Activated naive CD8-positive, alpha-beta T cell treated with anti-CD3 and anti-CD28 coated beads, Interleukin-2, amount 10 ng/mL, durations not matched to agents 7 days and 5 days (primary cell): ENCODE measurements around the gene TM6SF1. TPM values are rescaled to one million over a fixed set of nuclear protein-coding genes. Genes with fewer than 3 reads are reported as not detected.

Source experiments
- ATAC-seq: fragments of 150-1000 bp; cut with Tn5 transposase; one replicate; pipeline ENCODE4 v1.10.0; 2021; ENCODE audit warnings: low read depth, moderate library complexity
- POLR2A ChIA-PET: fragments of 350-600 bp; sonication (Branson Sonifier 250); formaldehyde crosslinking; loops from one replicate; lab custom pipeline; 2021; ENCODE audit warnings: antibody characterized with exemption; lab: Charles Lee
- DNase-seq: peaks from one replicate; pipeline ENCODE4 v3.0.0; 2021
- H3K27ac Mint-ChIP-seq: one replicate; pipeline ENCODE4 v1.8.0; 2022; ENCODE audit warnings: mild to moderate bottlenecking, mixed read lengths
- H3K27me3 Mint-ChIP-seq: one replicate; pipeline ENCODE4 v1.8.0; 2022; ENCODE audit warnings: mild to moderate bottlenecking, moderate library complexity, mixed read lengths
- H3K36me3 Mint-ChIP-seq: one replicate; pipeline ENCODE4 v1.8.0; 2021; ENCODE audit warnings: mild to moderate bottlenecking, mixed read lengths
- H3K4me1 Mint-ChIP-seq: one replicate; pipeline ENCODE4 v1.8.0; 2021; ENCODE audit warnings: mixed read lengths
- H3K4me3 Mint-ChIP-seq: one replicate; pipeline ENCODE4 v1.8.0; 2022; ENCODE audit warnings: mild to moderate bottlenecking, moderate library complexity, mixed read lengths
- H3K9me3 Mint-ChIP-seq: one replicate; pipeline ENCODE4 v1.8.0; 2021; ENCODE audit warnings: mixed read lengths
- total RNA-seq, 2 experiments: library from RNA; stranded (reverse); gene quantifications; one replicate each; pipeline ENCODE4 v1.2.3, GENCODE V29; 2021

Gene TM6SF1
- 10 to 100 TPM; 14.3 to 16.3 TPM for total RNA-seq

DNA sequence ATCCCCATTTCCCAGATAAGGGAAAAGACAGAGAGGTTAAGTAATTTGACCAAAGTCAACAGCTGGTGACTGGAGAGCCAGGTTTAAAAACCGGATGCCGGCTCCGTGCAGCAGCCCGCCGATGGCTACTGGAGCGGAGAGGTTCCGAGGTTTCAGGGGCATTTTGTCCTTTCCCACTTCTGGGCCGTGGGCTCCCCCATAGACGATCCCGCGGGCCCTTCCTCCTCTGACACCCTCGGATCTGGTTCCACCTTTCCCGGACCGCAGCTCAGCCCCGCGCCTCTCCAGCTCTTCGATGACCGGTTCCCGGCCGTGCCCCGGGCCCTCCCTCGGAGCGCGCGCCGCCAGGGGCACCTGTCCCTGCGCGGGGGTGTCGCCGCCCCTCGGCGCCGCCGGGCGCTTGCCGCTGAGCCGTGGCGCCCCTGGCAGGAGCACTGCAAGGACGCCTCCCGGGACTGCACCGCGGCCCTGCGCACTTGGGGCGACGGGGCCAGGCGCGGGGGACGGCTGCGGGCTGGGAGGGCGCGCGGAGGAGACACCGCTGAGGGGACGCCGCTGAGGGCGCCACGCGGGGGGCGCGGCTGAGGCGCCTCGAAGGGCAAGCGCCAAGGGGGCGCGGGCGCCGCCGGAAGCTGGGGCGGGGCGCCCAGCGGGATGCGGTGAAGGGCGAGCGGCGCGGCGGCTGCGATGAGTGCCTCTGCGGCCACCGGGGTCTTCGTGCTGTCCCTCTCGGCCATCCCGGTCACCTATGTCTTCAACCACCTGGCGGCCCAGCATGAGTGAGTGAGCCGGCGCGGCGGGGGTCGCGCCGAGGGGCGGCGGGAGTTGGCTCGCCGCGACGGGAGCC, at the start of gene TM6SF1:
Gene TM6SF1 (plus strand): TSS at position 652 of the 847 bp plus-strand sequence. CDS start 36 bp downstream, at position 688.
- peaks cover 3% of the 10 kb centered on the region for H3K9me3 Mint-ChIP-seq
- DNase-seq, result peak; percentile 77
- peak; percentile 46 for ATAC-seq
- POLR2A ChIA-PET, result interaction anchor here (0.5 to 5.2 kb wide), 8 partner anchors 40 to 567 kb away, joined by 3 to 36 read pairs (median 4); partner anchors contain the start of genes BTBD1, C15orf40 and RPS17
- peaks cover 38% of the 10 kb centered on the region for H3K4me1 Mint-ChIP-seq
- H3K27me3 Mint-ChIP-seq, result peaks cover 16% of the 10 kb centered on the region
- peak within 1 kb of the TSS; percentile 94 for H3K4me3 Mint-ChIP-seq
- peaks cover 20% of the 10 kb centered on the region for H3K36me3 Mint-ChIP-seq
- peak within 1 kb of the TSS; percentile 90 for H3K27ac Mint-ChIP-seq

DNA sequence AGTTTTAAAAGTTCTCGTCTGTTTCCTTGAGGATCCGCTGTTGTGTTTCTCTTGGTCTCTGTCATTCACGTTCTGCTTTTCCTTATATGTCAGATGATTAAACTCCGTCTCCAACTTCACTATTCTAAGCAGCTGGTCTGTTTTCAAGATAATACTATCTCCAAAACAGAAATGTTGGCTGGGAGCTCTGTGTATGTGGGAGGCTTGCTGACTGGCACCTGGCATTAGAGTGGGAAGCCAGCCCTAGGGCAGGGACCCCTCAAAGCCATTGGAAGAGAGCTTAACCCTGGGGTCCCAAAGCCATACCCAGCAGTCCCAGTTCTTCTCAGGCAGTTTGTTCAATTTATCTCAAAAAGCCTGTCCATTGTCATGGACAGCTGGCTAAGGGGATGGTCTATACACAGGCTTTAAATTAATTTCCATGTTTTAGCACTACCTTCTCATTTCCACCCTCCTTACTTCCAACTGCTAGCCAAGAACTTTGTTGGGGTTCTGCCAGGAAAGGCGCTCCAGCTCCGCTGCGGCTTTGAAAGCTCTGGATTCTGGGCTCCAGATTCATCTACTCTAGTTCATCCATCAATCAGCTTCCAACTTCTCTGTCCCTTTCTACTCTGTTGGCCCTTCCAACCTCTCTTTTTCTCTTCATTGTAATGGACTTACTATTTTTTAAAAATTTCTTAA, 49.6 kb upstream of the TM6SF1 start:
- DNase-seq (no peak), ATAC-seq (no peak)
- no peak overlapping the region for H3K27ac Mint-ChIP-seq
- peaks cover 15% of the 10 kb centered on the region for H3K4me1 Mint-ChIP-seq
- peaks cover 15% of the 10 kb centered on the region for H3K36me3 Mint-ChIP-seq
- H3K27me3 Mint-ChIP-seq, result no peaks in the 10 kb centered on the region
- H3K9me3 Mint-ChIP-seq, result no peaks in the 10 kb centered on the region
- POLR2A ChIA-PET, result interaction anchor here (2.0 kb wide), 1 partner anchor 9 kb away, joined by 6 read pairs; the partner anchor contains the start of gene BTBD1
- no peak overlapping the region for H3K4me3 Mint-ChIP-seq

DNA sequence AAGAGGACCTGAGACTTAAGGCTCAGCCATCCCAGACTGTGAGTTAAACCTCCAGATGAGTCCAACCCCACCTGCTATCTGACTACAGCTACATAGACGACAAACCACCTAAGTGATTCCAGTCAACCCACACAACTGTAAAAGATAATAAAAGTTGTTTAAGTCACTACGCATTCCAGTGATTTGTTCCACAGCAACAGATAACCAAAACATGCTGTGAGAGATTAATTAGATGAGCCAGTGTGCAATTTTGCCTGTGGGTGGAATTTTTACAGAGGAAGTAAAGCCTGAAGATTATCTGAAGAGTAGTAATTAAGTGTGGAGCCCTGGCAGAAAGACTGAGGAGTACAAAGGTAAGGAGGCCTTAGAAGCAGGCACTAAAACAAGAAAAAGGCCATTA, 45.8 kb upstream of the TM6SF1 start:
- no peaks in the 10 kb centered on the region for H3K27me3 Mint-ChIP-seq
- H3K27ac Mint-ChIP-seq, result no peak overlapping the region
- ATAC-seq (no peak), DNase-seq (no peak)
- POLR2A ChIA-PET, result interaction anchor here (0.9 kb wide), 1 partner anchor 46 kb away, joined by 3 read pairs; the partner anchor contains the start of gene TM6SF1
- peaks cover 26% of the 10 kb centered on the region for H3K4me1 Mint-ChIP-seq
- no peak overlapping the region for H3K4me3 Mint-ChIP-seq
- H3K36me3 Mint-ChIP-seq, result peaks cover 7% of the 10 kb centered on the region
- no peaks in the 10 kb centered on the region for H3K9me3 Mint-ChIP-seq

DNA sequence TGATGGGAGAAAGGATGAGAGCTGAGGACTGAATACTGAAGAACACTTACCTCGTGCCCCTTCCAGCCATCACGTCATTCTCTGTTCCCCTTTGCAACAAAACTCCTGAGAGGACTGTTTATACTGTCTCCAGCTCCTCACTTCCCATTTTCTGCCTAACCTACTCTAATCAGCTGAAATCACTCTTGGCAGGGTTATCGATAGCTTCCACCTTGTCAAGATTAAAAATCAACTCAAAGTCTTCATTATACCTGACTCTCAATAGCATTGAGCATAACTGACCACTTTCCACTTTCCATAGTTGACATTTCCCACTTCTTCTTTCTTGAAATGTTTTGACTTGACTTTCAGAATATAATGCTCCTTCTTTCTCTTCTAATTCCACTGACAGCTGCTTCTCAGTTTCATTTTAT, 44.7 kb upstream of the TM6SF1 start:
- no peak for ATAC-seq
- Mint-ChIP-seq H3K4me3 (no peak overlapping the region), H3K36me3 (peaks cover 4% of the 10 kb centered on the region), H3K27ac (no peak overlapping the region), H3K27me3 (no peaks in the 10 kb centered on the region), H3K9me3 (no peaks in the 10 kb centered on the region), H3K4me1 (peaks cover 21% of the 10 kb centered on the region)
- no peak for DNase-seq
- POLR2A ChIA-PET, result interaction anchor here (0.8 to 1.8 kb wide), 5 partner anchors 45 to 145 kb away, joined by 3 to 7 read pairs (median 3); partner anchors contain the start of genes C15orf40 and TM6SF1

DNA sequence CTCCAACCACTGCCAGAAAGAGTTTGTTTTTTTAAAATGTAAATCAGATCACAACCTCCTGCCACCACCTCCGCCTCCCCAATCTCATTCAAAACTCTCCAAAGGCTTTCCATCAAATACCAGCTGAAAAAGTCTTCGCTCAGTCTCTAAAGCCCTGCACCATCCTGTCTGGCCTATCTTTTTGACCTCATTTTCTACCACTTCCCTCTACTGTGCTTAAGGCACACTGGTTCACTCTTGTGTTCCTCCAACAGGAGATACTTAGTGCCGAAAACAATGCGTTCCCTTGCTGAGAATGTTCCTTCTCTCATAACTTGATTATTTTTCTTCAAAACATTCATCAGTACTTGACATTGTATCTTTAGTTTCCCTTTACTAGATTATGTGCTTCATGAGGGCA, 43.9 kb upstream of the TM6SF1 start:
- ATAC-seq (no peak), DNase-seq (no peak)
- Mint-ChIP-seq H3K27ac (no peak overlapping the region), H3K27me3 (no peaks in the 10 kb centered on the region), H3K9me3 (no peaks in the 10 kb centered on the region), H3K4me1 (peaks cover 19% of the 10 kb centered on the region), H3K36me3 (peaks cover 4% of the 10 kb centered on the region), H3K4me3 (no peak overlapping the region)
- POLR2A ChIA-PET, result interaction anchor here (1.8 kb wide), 2 partner anchors 49 to 52 kb away, joined by 4 to 7 read pairs; partner anchors contain the start of gene C15orf40

DNA sequence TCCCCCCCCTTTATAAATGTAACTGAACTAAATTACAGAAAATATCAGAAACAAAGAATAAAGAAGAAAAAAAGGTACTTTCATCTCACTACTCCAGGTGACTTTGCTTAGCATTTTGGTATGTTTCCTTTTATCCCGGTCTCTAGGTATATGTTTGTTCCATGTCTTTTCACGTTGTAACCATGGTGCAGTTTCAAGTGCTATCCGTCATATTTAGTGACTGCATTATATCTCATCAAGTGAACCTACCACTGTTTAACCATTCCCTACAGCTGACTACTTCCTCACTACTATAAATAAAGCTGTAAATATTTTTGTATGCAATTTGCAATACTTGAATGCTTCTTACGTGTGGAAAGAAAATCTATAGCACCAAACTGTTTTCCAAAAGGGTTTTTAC, 42.6 kb upstream of the TM6SF1 start:
- peak overlapping the region; percentile 24 for H3K27ac Mint-ChIP-seq
- no peaks in the 10 kb centered on the region for H3K27me3 Mint-ChIP-seq
- POLR2A ChIA-PET, result interaction anchor here (1.0 to 1.1 kb wide), 2 partner anchors 54 to 525 kb away, joined by 3 to 4 read pairs; partner anchors contain the start of genes C15orf40 and RPS17
- H3K36me3 Mint-ChIP-seq, result peaks cover 8% of the 10 kb centered on the region
- peaks cover 14% of the 10 kb centered on the region for H3K4me1 Mint-ChIP-seq
- H3K9me3 Mint-ChIP-seq, result peaks cover 6% of the 10 kb centered on the region
- DNase-seq, result no peak
- no peak for ATAC-seq
- peak overlapping the region; percentile 69 for H3K4me3 Mint-ChIP-seq

DNA sequence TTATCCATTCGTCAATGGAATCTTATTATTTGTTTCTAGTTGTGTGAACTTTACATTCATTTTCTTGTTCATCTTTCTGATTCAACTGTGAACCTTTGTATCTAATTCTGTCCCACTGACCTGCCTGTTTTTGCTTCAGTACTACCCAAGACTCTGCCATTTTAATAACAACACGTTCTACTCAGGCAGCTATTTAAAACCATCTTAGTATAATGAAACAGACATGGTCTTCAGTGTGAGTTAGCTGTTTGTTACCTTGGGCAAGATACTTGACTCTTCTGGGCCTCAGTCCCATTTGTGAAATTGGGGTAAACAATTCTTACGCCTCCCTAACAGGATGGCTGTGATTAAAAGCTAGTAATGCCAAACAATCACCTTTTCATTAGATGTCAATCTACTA, 42.0 kb upstream of the TM6SF1 start:
- Mint-ChIP-seq H3K36me3 (peaks cover 8% of the 10 kb centered on the region), H3K4me3 (peak overlapping the region; percentile 69), H3K4me1 (peaks cover 14% of the 10 kb centered on the region), H3K27me3 (no peaks in the 10 kb centered on the region), H3K27ac (peak overlapping the region; percentile 13), H3K9me3 (peaks cover 6% of the 10 kb centered on the region)
- POLR2A ChIA-PET, result interaction anchor here (1.0 to 1.1 kb wide), 2 partner anchors 54 to 525 kb away, joined by 3 to 4 read pairs; partner anchors contain the start of genes C15orf40 and RPS17
- DNase-seq (no peak), ATAC-seq (no peak)

DNA sequence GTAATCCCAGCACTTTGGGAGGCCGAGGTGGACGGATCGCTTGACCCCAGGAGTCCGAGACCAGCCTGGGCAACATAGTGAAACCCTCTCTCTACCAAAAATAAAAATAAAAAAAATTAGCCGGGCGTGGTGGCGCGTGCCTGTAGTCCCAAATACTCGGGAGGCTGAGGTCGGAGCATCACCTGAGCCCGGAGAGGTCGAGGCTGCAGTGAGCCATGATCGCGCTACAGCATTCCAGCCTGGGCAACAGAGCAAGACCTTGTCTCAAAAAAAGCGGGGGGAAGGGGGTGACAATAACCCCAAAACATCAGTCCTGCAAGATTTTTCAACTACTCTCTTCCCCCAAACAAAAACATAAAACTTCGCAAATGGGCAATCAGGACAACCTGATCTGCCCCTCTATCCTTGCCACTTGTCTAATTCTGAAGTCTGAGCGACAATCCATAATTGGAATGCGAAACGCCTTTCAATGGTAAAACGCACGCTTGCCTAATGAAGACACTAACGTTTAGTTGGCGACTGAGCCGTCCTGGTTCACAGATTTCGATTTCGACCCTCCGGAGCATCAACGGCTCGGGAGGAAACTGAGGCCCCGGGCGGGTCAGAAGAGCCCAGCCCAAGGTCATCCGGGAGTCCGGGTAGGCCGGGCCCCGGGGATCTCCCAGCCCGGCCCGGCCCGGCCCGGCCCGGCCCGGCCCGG, 41.3 kb upstream of the TM6SF1 start:
- ATAC-seq, result no peak
- Mint-ChIP-seq H3K27me3 (no peaks in the 10 kb centered on the region), H3K36me3 (peaks cover 8% of the 10 kb centered on the region), H3K27ac (peak overlapping the region; percentile 77), H3K4me3 (peak overlapping the region; percentile 69), H3K4me1 (peaks cover 14% of the 10 kb centered on the region), H3K9me3 (peaks cover 6% of the 10 kb centered on the region)
- DNase-seq, result no peak
- POLR2A ChIA-PET, result interaction anchor here (0.6 to 3.0 kb wide), 9 partner anchors 9 to 133 kb away, joined by 3 to 36 read pairs (median 4); partner anchors contain the start of genes C15orf40 and TM6SF1

DNA sequence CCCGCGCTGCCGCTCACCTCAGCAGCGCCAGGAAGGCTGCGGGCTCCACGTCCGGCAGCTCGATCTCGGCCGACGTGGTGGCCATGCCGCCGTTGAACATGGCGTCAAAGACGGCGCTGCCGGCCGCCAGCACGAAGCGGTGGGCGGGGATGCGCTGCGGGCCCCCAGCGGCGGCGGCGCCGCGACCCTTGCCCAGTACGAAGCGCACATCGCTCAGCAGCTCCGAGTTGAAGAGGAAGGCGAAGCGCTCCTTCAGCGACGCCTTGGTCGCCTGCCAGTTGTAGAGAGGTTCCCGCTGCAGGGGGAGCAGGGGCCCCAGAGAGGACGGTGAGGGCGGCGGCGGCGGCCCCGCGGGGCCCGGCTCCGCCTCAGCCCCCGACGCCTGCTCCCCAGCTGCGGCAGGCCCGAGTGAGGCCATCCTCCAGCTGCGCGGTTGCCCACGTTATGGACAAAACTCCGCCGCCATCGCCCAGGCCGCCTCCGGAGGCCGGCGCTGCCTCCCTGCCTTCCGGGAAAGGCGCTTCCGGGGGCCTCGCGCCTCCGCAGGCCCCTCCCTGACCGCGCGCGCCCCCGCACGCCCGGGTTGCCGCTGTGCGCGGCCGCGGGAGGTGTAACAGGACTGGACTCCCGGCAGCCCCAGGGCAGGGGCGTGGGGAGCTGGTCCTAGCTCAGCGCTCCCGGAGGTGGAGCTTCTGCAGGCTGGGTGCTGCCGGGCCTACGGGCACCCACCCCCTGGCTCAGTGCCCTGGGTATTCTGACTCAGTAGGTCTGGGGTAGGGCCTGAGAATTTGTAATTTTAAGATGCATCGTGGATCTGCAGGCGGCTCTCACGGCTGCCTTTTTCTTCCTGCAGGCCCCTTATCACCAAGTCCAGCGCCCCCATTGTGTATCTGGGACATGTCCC, 40.5 kb upstream of the TM6SF1 start, which contains the start of gene BTBD1:
Gene BTBD1 (minus strand): TSS at position 519 of the 904 bp plus-strand sequence. CDS start 101 bp downstream, at position 418.
- peaks cover 6% of the 10 kb centered on the region for H3K9me3 Mint-ChIP-seq
- DNase-seq (peak; percentile 93), ATAC-seq (peak; percentile 87)
- H3K4me3 Mint-ChIP-seq, result peak within 1 kb of the TSS; percentile 69
- H3K36me3 Mint-ChIP-seq, result peaks cover 8% of the 10 kb centered on the region
- H3K4me1 Mint-ChIP-seq, result peaks cover 14% of the 10 kb centered on the region
- H3K27me3 Mint-ChIP-seq, result no peaks in the 10 kb centered on the region
- POLR2A ChIA-PET, result interaction anchor here (0.5 to 3.0 kb wide), 14 partner anchors 10 to 527 kb away, joined by 3 to 36 read pairs (median 4); partner anchors contain the start of genes C15orf40, RAMAC, RPS17 and TM6SF1
- peak within 1 kb of the TSS; percentile 77 for H3K27ac Mint-ChIP-seq

DNA sequence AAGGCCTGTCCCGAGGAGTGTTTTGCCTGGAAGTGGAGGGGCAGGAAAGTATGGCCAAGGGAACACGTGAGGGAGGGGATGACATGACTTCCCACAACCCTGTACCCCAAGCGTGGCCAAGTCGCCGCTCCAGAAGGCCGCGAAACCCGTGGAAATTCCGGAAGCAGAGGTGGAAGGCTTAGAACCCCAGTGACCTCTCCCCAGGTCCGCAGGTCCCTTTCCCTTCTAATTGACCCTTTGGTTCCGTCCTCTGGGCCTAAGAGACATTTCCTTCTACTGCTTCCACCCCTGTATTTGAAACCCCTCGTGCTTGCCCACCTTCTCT, 39.8 kb upstream of the TM6SF1 start:
- POLR2A ChIA-PET, result interaction anchor here (0.5 to 3.0 kb wide), 10 partner anchors 11 to 528 kb away, joined by 3 to 36 read pairs (median 4); partner anchors contain the start of genes C15orf40, RAMAC, RPS17 and TM6SF1
- Mint-ChIP-seq H3K9me3 (peaks cover 6% of the 10 kb centered on the region), H3K27me3 (no peaks in the 10 kb centered on the region), H3K4me3 (peak overlapping the region; percentile 59), H3K27ac (peak overlapping the region; percentile 67), H3K4me1 (peaks cover 14% of the 10 kb centered on the region), H3K36me3 (peaks cover 8% of the 10 kb centered on the region)
- ATAC-seq, result no peak
- no peak for DNase-seq

DNA sequence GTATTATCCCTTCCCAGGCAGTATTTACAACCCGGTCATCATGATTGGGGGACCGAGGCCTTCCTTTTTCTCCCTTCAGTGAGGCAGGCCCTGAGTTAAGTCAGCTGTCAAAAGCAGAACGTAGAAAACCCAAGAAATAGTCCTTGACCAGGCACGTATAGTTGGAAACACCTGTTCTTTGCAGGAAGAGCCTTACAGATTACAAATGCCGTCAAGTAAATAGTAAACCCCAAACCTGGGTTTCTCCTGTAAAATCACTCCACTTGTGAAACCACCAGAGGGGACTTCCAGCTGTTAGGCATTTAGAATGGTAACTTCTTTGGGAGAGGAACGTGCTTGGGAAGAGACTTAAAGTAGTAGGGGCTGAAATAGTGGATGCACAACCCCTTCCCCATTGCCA, 39.4 kb upstream of the TM6SF1 start:
- H3K4me3 Mint-ChIP-seq, result no peak overlapping the region
- no peaks in the 10 kb centered on the region for H3K27me3 Mint-ChIP-seq
- H3K4me1 Mint-ChIP-seq, result peaks cover 14% of the 10 kb centered on the region
- peak overlapping the region; percentile 67 for H3K27ac Mint-ChIP-seq
- no peak for ATAC-seq
- H3K36me3 Mint-ChIP-seq, result peaks cover 8% of the 10 kb centered on the region
- DNase-seq, result no peak
- H3K9me3 Mint-ChIP-seq, result peaks cover 6% of the 10 kb centered on the region
- POLR2A ChIA-PET, result interaction anchor here (1.1 to 3.0 kb wide), 4 partner anchors 39 to 257 kb away, joined by 3 to 36 read pairs (median 14); partner anchors contain the start of genes C15orf40 and TM6SF1
